Activated T-cell treated with anti-CD3 and anti-CD28 coated beads, Interleukin-2, amount 50 U/mL, for 4 hours (primary cell): ENCODE results near the gene IMP4. TPM values are rescaled to one million over a fixed set of nuclear protein-coding genes. Genes with fewer than 3 reads are reported as not detected.
A peak's percentile ranks its signal among the peaks of the same experiment; 100 is the strongest.

Experiments used
- ATAC-seq, 2 donors: fragments of 200-7000 bp; cut with Tn5 transposase; one replicate each; pipeline ENCODE4 v1.10.0; 2021
- DNase-seq: peaks from one replicate; pipeline ENCODE4 v3.0.0-alpha.2; 2020
- H3K27me3 Mint-ChIP-seq: one replicate; pipeline ENCODE4 v1.8.0; 2021; ENCODE audit warnings: low read depth, mixed read lengths
- H3K36me3 Mint-ChIP-seq: one replicate; pipeline ENCODE4 v1.8.0; 2022; ENCODE audit warnings: mixed read lengths; ENCODE audit not compliant: insufficient read depth
- H3K4me1 Mint-ChIP-seq: one replicate; pipeline ENCODE4 v1.8.0; 2021; ENCODE audit warnings: low read depth, mixed read lengths
- H3K4me3 Mint-ChIP-seq: one replicate; pipeline ENCODE4 v1.8.0; 2021; ENCODE audit warnings: mild to moderate bottlenecking, moderate library complexity, mixed read lengths
- H3K9me3 Mint-ChIP-seq: one replicate; pipeline ENCODE4 v1.8.0; 2021; ENCODE audit warnings: mixed read lengths
- total RNA-seq, 3 donors: library from RNA; stranded (reverse); gene quantifications; one replicate each; pipeline ENCODE4 v1.2.1, GENCODE V29; 2021

IMP4 gene, protein sequence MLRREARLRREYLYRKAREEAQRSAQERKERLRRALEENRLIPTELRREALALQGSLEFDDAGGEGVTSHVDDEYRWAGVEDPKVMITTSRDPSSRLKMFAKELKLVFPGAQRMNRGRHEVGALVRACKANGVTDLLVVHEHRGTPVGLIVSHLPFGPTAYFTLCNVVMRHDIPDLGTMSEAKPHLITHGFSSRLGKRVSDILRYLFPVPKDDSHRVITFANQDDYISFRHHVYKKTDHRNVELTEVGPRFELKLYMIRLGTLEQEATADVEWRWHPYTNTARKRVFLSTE
- 100 to 1,000 TPM; 316 to 326 (median 319) TPM for total RNA-seq

DNA sequence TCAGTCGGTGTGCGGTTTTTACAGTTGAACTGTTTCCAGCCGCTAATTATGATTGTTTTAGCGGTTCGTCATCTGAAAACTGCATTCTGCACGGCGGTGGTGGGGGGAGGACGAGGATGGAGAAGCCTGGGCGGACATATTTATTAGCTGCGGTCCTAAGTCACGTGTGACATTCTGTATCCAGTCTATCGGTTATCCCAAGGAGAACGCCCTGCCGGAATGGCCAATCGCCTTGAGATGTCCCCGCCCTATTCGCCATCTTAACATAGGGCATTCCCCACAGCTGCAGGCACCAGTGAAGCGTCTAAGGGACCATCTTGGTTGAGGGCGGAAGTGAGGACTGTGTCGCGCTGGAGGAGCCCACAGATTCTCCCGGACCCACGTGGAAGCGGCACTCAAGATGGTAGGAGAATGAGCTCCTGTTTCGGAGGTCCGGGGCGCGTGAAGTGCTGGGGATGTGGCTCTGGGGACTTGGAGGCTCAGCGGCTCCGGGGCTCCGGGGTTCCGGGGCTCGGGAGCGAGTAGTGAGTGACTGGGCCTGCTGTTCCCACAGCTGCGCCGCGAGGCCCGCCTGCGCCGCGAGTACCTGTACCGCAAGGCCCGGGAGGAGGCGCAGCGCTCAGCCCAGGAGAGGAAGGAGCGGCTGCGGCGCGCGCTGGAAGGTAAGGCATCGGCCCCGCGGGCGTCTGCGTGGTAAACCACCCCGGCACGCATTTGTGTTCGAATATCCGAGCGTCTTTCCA, at the start of gene IMP4:
IMP4 (plus strand) TSS at position 365 of the 743 bp plus-strand sequence; CDS start at position 401, 36 bp downstream.
- H3K36me3 Mint-ChIP-seq: peaks cover 54% of the 10 kb centered on the region
- ATAC-seq: peak; percentile 90

DNA sequence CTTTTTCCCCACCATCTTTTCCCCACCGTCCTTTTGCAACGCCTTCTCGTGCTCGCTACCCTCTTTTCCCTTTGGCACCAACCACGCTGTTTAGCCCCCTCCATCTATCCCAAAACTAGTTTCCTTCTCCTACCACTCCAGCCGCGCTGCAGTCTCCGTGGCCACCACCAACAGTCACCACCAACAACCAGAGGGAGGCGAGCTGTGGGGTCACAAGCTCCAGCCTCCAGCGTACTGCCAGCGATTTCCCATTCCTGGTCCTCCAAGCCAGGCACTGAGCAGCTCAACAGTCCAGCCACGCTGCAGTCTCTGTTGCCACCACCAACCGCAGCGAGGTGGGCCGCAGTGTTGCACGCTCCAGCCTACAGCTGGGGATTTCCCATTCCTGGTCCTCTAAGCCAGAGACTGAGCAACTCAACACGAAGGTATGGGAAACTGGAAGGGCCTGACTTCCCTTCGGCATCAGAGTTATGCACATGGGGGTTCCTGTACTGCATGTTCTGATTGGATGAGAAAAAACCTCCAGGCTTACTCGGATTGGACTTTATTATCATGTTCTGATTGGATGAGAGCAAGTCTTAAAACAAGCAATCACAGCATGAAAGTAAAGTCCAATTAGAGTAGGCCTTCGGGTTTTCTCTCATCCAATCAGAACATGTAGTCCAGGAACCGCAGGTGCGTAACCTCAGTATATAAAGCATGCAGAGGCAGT, 42.3 kb upstream of the IMP4 start:
- Mint-ChIP-seq H3K4me3 (no peak overlapping the region), H3K9me3 (no peaks in the 10 kb centered on the region), H3K4me1 (no peaks in the 10 kb centered on the region), H3K36me3 (no peaks in the 10 kb centered on the region), H3K27me3 (peaks cover 21% of the 10 kb centered on the region)
- no peak for DNase-seq
- no peak for ATAC-seq

More for the DNA sequence above, at the start of gene IMP4:
- no peaks in the 10 kb centered on the region for H3K27me3 Mint-ChIP-seq
- no peaks in the 10 kb centered on the region for H3K9me3 Mint-ChIP-seq
- peak within 1 kb of the TSS; percentile 98 for H3K4me3 Mint-ChIP-seq
- peak; percentile 90 for DNase-seq
- H3K4me1 Mint-ChIP-seq: peaks cover 32% of the 10 kb centered on the region

DNA sequence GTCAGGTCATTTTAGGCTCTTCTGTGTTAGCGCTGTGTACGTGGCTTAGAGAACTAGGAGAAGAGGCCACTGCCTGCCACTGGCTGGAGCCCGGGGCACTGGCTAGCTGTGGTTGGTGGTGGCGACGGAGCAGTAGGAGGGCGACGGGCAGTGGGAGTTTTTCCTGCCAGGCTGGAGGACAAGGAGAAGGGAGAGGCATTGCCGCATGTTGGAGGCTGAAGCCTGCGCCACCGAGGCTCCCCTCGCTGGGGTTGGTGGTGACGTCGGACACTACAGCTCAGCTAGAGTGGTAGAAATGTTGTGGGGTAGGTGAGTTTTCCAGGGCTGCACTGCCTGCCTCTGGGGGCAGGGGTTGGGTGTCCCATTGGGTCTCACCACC, 41.7 kb upstream of the IMP4 start:
- Mint-ChIP-seq H3K4me1 (no peaks in the 10 kb centered on the region), H3K4me3 (no peak overlapping the region), H3K36me3 (no peaks in the 10 kb centered on the region), H3K27me3 (peaks cover 17% of the 10 kb centered on the region), H3K9me3 (no peaks in the 10 kb centered on the region)
- DNase-seq: no peak
- no peak for ATAC-seq

DNA sequence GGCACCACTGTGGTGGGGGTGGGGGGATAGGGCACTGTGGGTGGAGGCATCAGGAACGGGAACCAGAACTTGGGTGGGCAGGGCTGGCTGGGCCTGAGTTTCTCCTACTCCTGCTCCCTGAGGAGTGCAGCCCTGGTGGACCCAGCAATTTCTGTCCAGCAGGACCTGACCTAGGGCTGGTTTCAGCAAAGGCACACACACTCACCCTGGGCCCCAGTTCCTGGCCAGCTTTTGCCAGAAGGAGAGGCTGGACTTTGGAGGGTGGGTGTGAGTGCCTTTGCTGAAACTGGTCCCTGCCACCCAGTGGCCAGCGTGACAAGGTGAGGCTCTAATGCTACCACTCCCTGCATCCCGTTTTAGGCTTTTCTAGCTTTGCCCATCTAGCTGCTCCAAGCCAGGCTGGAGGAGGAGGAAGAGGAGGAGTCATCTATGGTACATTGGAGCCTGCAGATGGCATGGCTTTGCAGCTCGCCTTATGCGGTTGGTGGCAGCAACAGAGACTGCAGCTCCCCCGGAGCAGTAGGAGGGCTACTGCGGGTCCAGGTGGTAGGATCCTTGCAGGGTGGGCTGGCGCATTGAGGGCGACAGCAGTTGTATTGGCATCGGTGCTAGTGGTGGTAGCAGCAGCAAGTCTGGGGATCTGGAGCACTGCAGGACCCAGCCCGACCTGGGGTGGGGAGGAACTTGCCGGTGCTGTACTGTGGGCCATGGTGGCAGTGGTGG, 40.4 kb upstream of the IMP4 start:
- Mint-ChIP-seq H3K4me1 (no peaks in the 10 kb centered on the region), H3K27me3 (peaks cover 15% of the 10 kb centered on the region), H3K36me3 (no peaks in the 10 kb centered on the region), H3K9me3 (no peaks in the 10 kb centered on the region), H3K4me3 (no peak overlapping the region)
- ATAC-seq (no peak), DNase-seq (no peak)

DNA sequence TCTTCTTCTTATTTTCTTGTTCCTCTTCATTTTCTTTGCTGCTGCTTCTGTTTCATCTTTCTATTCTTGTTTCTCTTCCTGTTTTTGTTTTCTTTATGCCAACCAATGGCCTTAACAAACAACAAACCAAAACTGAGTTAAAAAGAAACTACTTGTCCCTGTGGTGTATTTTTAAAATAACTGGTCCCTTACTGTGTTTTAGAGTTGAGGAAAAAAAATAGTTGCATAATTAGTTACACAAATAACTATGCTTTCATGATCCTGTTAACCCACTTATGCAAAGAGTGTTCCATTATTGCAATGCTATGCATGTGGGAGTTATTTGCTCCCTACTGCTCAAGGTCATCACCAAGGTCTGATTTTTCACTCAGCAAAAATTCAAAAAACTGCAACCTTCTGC, 39.5 kb upstream of the IMP4 start:
- DNase-seq (no peak), ATAC-seq (no peak)
- H3K4me3 Mint-ChIP-seq: no peak overlapping the region
- no peaks in the 10 kb centered on the region for H3K4me1 Mint-ChIP-seq
- peaks cover 11% of the 10 kb centered on the region for H3K27me3 Mint-ChIP-seq
- no peaks in the 10 kb centered on the region for H3K9me3 Mint-ChIP-seq
- no peaks in the 10 kb centered on the region for H3K36me3 Mint-ChIP-seq

DNA sequence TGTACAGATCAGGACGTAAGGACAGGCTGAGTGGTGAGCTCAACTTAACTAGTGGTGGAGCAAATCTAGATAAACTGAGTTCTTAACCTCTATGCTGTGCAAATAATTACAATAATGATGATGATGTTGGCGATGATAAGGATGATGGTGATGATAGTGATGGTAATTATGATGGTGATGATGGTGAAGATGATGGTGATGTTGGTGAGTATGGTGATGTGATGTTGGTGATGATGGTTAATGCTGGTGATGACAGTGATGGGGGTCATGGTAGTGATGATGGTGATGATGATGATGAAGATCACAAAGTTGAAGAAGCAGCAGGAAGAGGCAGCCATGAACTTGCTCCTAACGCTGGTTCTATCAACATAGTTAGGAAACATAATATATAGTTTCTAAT, 38.0 kb upstream of the IMP4 start:
- Mint-ChIP-seq H3K4me1 (no peaks in the 10 kb centered on the region), H3K9me3 (no peaks in the 10 kb centered on the region), H3K36me3 (no peaks in the 10 kb centered on the region), H3K27me3 (peaks cover 6% of the 10 kb centered on the region), H3K4me3 (no peak overlapping the region)
- ATAC-seq (no peak), DNase-seq (no peak)

DNA sequence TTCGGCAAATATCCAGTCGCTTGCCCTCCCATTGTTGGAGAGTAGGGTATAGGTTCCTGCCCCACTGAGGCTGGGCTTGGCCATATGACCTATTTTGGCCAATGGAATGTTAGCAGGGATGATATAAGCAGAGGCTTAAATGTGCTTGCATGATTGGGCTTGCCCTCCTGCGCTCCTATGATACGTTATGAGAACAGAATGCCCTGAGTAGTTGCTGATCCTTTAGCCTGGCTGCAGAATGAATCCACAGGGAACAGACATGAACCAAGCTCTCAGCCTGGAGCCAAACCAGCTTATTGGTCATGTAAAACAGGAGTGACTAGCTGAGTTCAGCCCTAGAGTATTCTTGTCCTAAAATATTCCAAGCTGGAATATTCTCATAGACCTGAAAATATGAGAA, 34.8 kb upstream of the IMP4 start:
- H3K4me3 Mint-ChIP-seq: no peak overlapping the region
- H3K36me3 Mint-ChIP-seq: no peaks in the 10 kb centered on the region
- DNase-seq: no peak
- H3K27me3 Mint-ChIP-seq: no peaks in the 10 kb centered on the region
- ATAC-seq: no peak
- H3K9me3 Mint-ChIP-seq: no peaks in the 10 kb centered on the region
- no peaks in the 10 kb centered on the region for H3K4me1 Mint-ChIP-seq

DNA sequence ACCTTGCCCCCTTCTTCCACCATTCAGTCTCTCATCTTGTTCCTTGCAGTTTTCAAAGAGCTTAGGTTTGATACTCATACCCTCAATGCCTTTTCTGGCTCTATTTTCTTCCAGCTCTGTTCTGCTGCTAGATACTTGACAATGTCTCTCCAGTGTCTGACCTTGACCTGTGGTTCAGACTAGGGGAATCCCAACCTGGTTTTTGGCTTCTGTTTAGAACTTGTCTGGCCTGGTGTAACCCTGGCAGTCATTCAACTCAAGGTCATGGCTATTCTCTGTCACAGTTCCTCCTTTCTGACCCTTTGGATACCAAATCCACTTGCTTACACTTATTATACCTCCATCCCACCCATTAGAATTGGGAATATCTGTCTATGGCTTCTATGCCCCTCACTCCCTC, 31.8 kb upstream of the IMP4 start:
- no peaks in the 10 kb centered on the region for H3K4me1 Mint-ChIP-seq
- H3K9me3 Mint-ChIP-seq: no peaks in the 10 kb centered on the region
- no peak for DNase-seq
- peaks cover 3% of the 10 kb centered on the region for H3K27me3 Mint-ChIP-seq
- ATAC-seq: no peak
- no peaks in the 10 kb centered on the region for H3K36me3 Mint-ChIP-seq
- no peak overlapping the region for H3K4me3 Mint-ChIP-seq

DNA sequence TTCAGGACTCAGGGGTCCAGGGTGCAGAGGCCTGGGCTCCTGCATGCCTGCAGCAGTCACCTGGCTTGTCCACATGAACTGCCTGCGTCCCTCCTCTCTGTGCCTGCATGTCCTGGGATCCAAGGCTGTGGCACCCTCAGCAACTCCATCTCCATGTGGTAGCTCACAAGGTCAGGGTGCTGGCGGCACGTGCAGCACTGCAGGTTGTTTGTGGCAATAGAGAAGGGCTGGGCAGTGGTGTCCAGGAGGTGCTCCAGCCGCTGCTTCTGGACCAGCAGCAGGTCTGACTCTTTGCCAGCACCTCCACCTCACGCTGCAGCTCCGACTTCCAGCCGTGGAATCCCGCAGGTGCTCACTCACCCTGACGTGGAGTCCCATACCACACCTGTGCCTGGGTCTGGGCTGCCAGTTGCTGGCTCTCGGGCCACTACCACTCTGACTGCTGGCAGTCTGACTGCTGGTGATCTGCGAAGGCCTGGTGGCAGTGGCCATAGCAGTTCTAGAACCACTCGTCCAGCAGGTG, 28.8 kb upstream of the IMP4 start:
- ATAC-seq: no peak
- H3K9me3 Mint-ChIP-seq: no peaks in the 10 kb centered on the region
- no peak overlapping the region for H3K4me3 Mint-ChIP-seq
- no peak for DNase-seq
- peaks cover 3% of the 10 kb centered on the region for H3K27me3 Mint-ChIP-seq
- H3K4me1 Mint-ChIP-seq: no peaks in the 10 kb centered on the region
- no peaks in the 10 kb centered on the region for H3K36me3 Mint-ChIP-seq

DNA sequence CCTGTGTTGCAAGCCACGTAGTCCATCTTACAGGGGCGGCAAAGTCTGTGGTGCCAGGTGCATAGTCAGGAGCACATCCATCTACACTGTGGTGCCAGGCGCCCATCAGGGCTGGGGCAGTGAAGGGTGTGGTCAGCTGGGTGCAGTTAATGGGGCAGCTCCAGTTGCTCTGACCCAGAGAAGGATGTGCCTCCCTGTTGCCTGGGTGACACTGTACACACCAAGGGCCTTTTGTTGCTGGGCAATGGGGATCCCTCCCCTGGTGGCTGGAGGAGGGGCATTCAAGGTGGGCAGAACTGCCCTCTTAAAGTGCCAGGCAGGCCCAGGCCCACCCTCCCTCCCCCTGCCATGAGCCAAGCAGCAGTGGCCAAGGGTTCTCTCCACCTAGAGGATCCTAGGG, 28.3 kb upstream of the IMP4 start:
- no peaks in the 10 kb centered on the region for H3K9me3 Mint-ChIP-seq
- no peaks in the 10 kb centered on the region for H3K4me1 Mint-ChIP-seq

DNA sequence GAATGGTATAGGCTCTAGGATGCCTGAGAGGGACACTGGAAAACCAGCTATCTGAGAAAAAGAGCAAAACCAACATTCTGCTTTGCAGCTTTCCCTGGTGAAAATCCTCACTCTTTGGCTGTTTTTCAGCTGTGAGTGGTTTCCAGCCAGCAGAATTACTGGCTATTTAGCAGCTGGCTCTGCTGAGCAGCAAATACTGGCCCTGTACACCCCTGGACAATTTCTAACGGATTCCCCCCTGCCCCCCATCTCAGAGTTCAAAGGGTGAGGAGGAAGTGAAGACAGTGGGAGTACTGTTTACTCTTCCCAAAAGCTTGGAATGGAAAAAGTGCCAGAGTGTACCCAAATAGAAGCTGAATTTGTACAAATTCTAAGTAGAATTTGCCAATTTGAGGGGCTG, 26.1 kb upstream of the IMP4 start:
- H3K27me3 Mint-ChIP-seq: peaks cover 6% of the 10 kb centered on the region
- DNase-seq: no peak

More for the DNA sequence above, 28.3 kb upstream of the IMP4 start:
- ATAC-seq (no peak), DNase-seq (no peak)
- no peak overlapping the region for H3K4me3 Mint-ChIP-seq
- no peaks in the 10 kb centered on the region for H3K36me3 Mint-ChIP-seq
- peaks cover 3% of the 10 kb centered on the region for H3K27me3 Mint-ChIP-seq

DNA sequence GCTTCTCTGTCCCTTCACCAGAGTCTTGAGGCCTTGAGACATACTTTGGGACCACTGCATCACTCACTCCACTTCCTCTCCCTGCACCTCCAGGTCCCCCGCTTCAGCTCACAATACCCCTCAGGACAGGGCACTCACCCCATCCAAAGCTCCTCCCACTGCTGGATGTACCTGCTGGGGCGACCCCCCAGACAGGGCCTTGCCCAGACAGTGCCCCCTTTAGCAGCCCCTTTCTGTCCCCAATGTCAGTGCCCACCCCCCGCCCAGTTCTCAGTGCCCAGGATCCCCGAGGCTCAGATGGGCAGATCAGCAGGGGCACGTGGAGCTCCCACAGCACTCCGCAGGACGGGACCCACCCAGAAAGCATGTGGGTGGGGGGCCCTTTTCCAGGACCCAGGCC, 23.8 kb upstream of the IMP4 start:
- Mint-ChIP-seq H3K36me3 (no peaks in the 10 kb centered on the region), H3K9me3 (no peaks in the 10 kb centered on the region), H3K27me3 (peaks cover 6% of the 10 kb centered on the region), H3K4me3 (no peak overlapping the region), H3K4me1 (no peaks in the 10 kb centered on the region)
- DNase-seq (no peak), ATAC-seq (no peak)

More for the DNA sequence above, 26.1 kb upstream of the IMP4 start:
- H3K4me1 Mint-ChIP-seq: no peaks in the 10 kb centered on the region
- no peaks in the 10 kb centered on the region for H3K9me3 Mint-ChIP-seq
- ATAC-seq: no peak
- H3K36me3 Mint-ChIP-seq: no peaks in the 10 kb centered on the region
- H3K4me3 Mint-ChIP-seq: no peak overlapping the region

DNA sequence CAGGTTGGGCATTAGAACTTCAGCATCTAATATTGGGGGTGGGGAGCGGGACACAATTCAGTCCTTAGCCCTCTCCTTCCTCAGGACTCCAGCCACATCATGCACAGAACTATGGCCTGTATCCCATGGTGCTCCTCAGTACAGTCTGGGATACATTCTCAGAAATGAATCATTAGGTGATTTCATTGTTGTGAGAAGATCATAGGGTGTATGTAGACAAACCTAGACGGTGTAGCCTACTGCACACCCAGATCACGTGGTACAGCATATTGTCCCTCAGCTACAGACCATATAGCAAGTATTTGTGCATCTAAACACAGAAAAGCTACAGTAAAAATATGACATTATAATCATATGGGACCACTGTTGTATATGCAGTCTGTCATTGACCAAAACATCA, 23.2 kb upstream of the IMP4 start:
- DNase-seq: no peak
- Mint-ChIP-seq H3K27me3 (peaks cover 7% of the 10 kb centered on the region), H3K4me3 (no peak overlapping the region), H3K9me3 (no peaks in the 10 kb centered on the region), H3K4me1 (no peaks in the 10 kb centered on the region), H3K36me3 (no peaks in the 10 kb centered on the region)
- ATAC-seq: no peak
